C4-2B (cell line): Measurements from ENCODE around the gene HMX3.

Experiments
- ZFX ChIP-seq: fragments of 450-650 bp; IDR thresholded peaks from 2 replicates; pipeline ENCODE4 v1.6.1; 2017
- TF ChIP-seq, protein P1 (sequence below): fragments of 450-650 bp; conservative IDR thresholded peaks from 2 replicates; pipeline ENCODE4 v1.5.1; 2017; ENCODE audit warnings: mild to moderate bottlenecking

- TF ChIP-seq, protein P1, sequence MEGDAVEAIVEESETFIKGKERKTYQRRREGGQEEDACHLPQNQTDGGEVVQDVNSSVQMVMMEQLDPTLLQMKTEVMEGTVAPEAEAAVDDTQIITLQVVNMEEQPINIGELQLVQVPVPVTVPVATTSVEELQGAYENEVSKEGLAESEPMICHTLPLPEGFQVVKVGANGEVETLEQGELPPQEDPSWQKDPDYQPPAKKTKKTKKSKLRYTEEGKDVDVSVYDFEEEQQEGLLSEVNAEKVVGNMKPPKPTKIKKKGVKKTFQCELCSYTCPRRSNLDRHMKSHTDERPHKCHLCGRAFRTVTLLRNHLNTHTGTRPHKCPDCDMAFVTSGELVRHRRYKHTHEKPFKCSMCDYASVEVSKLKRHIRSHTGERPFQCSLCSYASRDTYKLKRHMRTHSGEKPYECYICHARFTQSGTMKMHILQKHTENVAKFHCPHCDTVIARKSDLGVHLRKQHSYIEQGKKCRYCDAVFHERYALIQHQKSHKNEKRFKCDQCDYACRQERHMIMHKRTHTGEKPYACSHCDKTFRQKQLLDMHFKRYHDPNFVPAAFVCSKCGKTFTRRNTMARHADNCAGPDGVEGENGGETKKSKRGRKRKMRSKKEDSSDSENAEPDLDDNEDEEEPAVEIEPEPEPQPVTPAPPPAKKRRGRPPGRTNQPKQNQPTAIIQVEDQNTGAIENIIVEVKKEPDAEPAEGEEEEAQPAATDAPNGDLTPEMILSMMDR: no peak
- no peak for TF ChIP-seq ZFX
These were observed 39.9 kb downstream of the HMX3 start for GRCh38 chr10:123175389-123176387.
